Loucy (cell line): ENCODE measurements around the gene RBM10.

ENCODE experiments used
- CTCF ChIP-seq: fragments of 200-600 bp; sonication (generic); conservative IDR thresholded peaks from 2 replicates; pipeline ENCODE4 v1.5.1; 2014; ENCODE audit warnings: mild to moderate bottlenecking, antibody characterized with exemption, low read length
- EZH2phosphoT487 ChIP-seq: fragments of 200-600 bp; IDR thresholded peaks from 2 replicates; pipeline ENCODE4 v1.6.1; 2018; ENCODE audit warnings: antibody characterized with exemption, mild to moderate bottlenecking, moderate library complexity, borderline replicate concordance

GRCh38 chrX:47221756-47222155 is 76.7 kb downstream of the RBM10 start:
- TF ChIP-seq CTCF (no peak), EZH2phosphoT487 (no peak)
